ENCODE results near the gene CDC42BPB.

DNA sequence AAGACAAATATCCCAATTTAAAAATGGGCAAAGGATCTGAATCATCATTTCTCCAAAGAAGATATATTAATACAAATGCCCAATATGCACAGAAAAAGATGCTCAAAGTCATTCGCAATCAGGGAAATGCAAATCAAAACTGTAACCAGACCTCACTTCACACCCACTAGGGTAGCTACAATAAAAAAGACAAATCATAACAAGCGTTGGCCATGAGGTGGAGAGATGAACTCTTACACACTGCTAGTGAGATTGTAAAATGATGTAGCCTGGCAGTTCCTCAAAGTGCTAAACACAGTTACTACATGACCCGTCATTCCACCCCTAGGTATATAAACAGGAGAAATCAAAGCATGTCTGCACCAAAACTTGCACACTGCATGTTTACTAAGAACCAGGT lies 30.4 kb downstream of the CDC42BPB start:
- TF ChIP-seq, protein P1, sequence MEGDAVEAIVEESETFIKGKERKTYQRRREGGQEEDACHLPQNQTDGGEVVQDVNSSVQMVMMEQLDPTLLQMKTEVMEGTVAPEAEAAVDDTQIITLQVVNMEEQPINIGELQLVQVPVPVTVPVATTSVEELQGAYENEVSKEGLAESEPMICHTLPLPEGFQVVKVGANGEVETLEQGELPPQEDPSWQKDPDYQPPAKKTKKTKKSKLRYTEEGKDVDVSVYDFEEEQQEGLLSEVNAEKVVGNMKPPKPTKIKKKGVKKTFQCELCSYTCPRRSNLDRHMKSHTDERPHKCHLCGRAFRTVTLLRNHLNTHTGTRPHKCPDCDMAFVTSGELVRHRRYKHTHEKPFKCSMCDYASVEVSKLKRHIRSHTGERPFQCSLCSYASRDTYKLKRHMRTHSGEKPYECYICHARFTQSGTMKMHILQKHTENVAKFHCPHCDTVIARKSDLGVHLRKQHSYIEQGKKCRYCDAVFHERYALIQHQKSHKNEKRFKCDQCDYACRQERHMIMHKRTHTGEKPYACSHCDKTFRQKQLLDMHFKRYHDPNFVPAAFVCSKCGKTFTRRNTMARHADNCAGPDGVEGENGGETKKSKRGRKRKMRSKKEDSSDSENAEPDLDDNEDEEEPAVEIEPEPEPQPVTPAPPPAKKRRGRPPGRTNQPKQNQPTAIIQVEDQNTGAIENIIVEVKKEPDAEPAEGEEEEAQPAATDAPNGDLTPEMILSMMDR (IDR thresholded peaks at IDR 0.05; ENCODE audit: low read depth, low read length, poor library complexity, severe bottlenecking) = no peak
- no peak for TF ChIP-seq EZH2phosphoT487 (IDR thresholded peaks at IDR 0.05; ENCODE audit: borderline replicate concordance, low read length)

All from DOHH2 (cell line).